ENCODE results near the gene ADAM17. TPM values are rescaled to one million over a fixed set of nuclear protein-coding genes. Genes with fewer than 3 reads are reported as not detected.

The ADAM17 gene
- total and polyA plus RNA-seq, 9 of the 15 experiments (the other 6 are each of a cell fraction or from before 2014, with no cell fraction given), result 5.8 to 30.0 (median 19.0) TPM

GRCh38 chr2:9543557-9543956, 12.1 kb downstream of the ADAM17 start:
- peaks cover 23% of the 10 kb centered on the region; the same call in 2 of the 3 replicates for H3K36me3 ChIP-seq (ENCODE audit: control insufficient read depth, insufficient read depth, low read length)
- no peaks in the 10 kb centered on the region for H3K9me3 ChIP-seq (replicated peaks; ENCODE audit: control insufficient read depth, insufficient read depth, low read depth, low read length)
- H3K4me3 ChIP-seq, result no peak overlapping the region
- H3K27ac ChIP-seq (ENCODE audit: extremely low read depth, low read depth, low read length), result no peak overlapping the region
- FAIRE-seq, result no peak
- no TSS peak for BruUV-seq (replicated peaks)
- H3K9me1 ChIP-seq (ENCODE audit: control insufficient read depth, insufficient read depth, low read length), result no peaks in the 10 kb centered on the region
- no peak for DNase-seq (ENCODE audit: extremely low read depth in 1 of 4, low spot score in 3 of 4)
- 41% methylated on average over 1 of the region's 1 CpG for WGBS (ENCODE audit: insufficient coverage, low coverage, missing lambda C conversion rate)
- peaks cover 69% of the 10 kb centered on the region for H3K79me2 ChIP-seq (ENCODE audit: control insufficient read depth, insufficient read depth, low read length)
- no peaks in the 10 kb centered on the region for H4K20me1 ChIP-seq (replicated peaks; ENCODE audit: control insufficient read depth, insufficient read depth, low read length)
- no peak overlapping the region for H3K4me2 ChIP-seq (ENCODE audit: insufficient read depth, low read length)
- ChIA-PET CTCF (ENCODE audit: low intra/inter-chr PET ratio) (no interaction called here), POLR2A (interaction anchor here (1.0 to 1.4 kb wide), 2 partner anchors 12 to 33 kb away, joined by 3 to 8 read pairs; partner anchors contain the start of gene ADAM17)
- intact Hi-C loops (cut with micrococcal nuclease) (no loop called here), in situ Hi-C loops (cut with MboI) (no loop called here)
- H2AFZ ChIP-seq (ENCODE audit: low read depth, low read length), result no peak overlapping the region
- peaks cover 4 to 5% of the 10 kb centered on the region in 2 experiments; a peak in 2 of 5 replicates for H3K4me1 ChIP-seq (replicated peaks in 1 of 2; ENCODE audit: control insufficient read depth in 2 of 2, insufficient read depth in 2 of 2, low read length in 2 of 2)
- no peak for ATAC-seq
- no peak overlapping the region for H3K9ac ChIP-seq (ENCODE audit: insufficient read depth in 1 of 2, low read depth in 2 of 2, low read length in 2 of 2)
- TF ChIP-seq POLR2AphosphoS5 (IDR thresholded peaks at IDR 0.05; ENCODE audit: control insufficient read depth, insufficient read depth, low read depth, low read length) (no peak), RBM15 (IDR thresholded peaks at IDR 0.05; ENCODE audit: insufficient read depth, low read length) (no peak), OTX1 (CRISPR knock-in tag; IDR thresholded peaks at IDR 0.05) (no peak), SRSF7 (optimal IDR thresholded peaks at IDR 0.05; ENCODE audit: low read depth, low read length) (no peak), ATF1 (CRISPR knock-in tag; IDR thresholded peaks at IDR 0.05) (no peak), ATF1 (tag; IDR thresholded peaks at IDR 0.05) (no peak), RBM25 (IDR thresholded peaks at IDR 0.05; ENCODE audit: low read depth, low read length, severe bottlenecking) (no peak), HDAC2 (IDR thresholded peaks at IDR 0.05) (no peak), JUNB (CRISPR knock-in tag; conservative IDR thresholded peaks at IDR 0.05) (no peak), MCM3 (IDR thresholded peaks at IDR 0.05) (no peak), ZNF324 (CRISPR knock-in tag; IDR thresholded peaks at IDR 0.05) (no peak), ERF (CRISPR knock-in tag; IDR thresholded peaks at IDR 0.05) (no peak), ZBED1 (IDR thresholded peaks at IDR 0.05) (no peak), BCL6 (CRISPR knock-in tag; IDR thresholded peaks at IDR 0.05) (no peak)
- no peaks in the 10 kb centered on the region for H3K27me3 ChIP-seq (ENCODE audit: control insufficient read depth in 2 of 2, insufficient read depth in 2 of 2, low read length in 2 of 2)
